ENCODE data around the gene NOP58.
"Not testable (repeated sequence)": the region's sequence is repeated elsewhere in the genome, so short reads cannot be mapped to it uniquely, and the experiment has no call there.

Gene NOP58

GRCh38 chr2:202307690-202308089 is 42.1 kb downstream of the NOP58 start:
- DNase-seq, result no peak

DNA sequence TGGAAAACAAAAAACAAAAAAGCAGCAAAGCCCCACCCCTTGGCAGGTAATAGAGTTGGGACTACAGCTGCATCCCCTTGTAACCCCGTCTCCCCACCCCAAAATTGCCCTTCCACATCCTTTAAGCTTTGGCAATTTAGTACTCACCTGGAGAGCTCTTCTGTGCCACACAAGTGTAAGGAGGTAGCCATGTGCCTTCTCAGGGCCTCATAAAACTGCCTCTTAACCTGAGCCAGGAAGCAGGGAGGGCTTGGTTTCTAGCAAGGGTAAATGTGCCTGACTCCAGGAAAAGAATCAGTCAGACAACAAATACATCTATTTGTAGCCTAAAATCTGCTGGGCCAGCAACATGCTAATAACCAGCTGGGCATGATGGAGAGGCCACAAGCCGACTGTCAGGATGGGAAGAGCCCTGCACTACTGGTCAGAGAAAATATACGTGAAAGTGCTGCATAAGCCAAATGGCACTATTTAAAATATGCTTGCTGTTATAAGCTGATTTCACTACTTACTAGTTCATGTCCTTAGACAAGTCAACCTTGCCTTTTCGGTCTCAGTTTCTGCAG is 46.3 kb downstream of the NOP58 start:
- DNase-seq, result no peak

- no peak for DNase-seq
Measured at GRCh38 chr2:202314116-202314515, 48.6 kb downstream of the NOP58 start.

DNA sequence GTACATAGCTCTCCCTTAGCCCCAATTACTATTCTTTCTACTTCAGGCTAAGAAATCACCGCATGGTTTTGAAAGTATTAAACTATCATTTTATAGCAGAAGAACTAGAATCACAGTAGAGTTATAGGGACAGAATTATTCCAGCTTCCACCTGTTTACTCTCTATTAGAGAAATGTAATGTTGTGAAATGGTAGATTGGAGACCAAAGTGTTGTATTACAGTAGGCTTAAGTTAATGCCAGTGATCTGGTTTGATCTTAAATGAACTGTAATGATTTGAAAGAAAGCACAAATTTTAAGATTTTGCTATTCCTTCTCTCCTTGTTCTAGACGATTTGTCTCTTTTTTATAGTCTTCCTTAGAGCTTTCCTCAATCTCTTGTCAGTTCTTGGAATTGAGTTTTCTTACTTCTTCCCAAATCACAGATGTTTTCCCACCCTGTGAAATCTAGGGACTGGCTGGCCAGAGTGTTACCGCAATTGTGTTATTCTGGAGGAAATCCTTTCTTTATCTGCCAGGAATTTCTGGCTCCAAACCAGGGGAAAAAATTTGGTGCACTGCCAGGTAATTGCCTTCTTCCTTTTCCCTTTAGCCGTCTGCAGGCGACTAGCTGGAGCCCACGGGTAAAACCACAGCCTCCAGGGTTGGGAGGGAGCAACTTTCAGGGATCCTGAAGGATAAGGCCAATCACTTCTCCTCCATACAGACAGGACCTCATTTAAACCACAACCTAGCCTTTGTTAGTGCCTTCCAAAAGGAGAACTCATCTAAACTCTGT is 51.7 kb downstream of the NOP58 start:
- DNase-seq, result no peak

GRCh38 chr2:202320362-202320761 is 54.8 kb downstream of the NOP58 start:
- not testable (repeated sequence) for DNase-seq

DNA sequence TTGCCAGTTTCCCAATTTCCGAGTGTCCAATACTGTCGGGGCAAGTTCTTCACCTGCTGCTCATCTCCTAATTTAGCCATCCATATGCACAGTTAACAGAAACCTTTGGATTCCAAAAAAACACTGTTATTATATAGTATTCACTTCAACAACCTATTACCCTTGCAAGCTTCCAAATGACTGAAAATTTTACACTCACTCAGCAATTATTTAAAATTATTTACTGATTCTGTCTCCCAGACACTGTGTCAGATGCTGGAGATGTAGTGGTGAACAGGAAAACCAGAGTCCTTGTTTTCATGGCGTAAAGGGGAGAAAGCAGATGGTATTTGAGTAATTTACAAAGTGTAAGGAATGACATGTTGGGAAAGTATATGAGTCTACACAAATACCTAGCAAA is 56.9 kb downstream of the NOP58 start:
- no peak for DNase-seq

GRCh38 chr2:202327858-202328257 is 62.3 kb downstream of the NOP58 start:
- DNase-seq, result no peak

- no peak for DNase-seq
Measured at GRCh38 chr2:202335791-202336467, 70.4 kb downstream of the NOP58 start.

DNA sequence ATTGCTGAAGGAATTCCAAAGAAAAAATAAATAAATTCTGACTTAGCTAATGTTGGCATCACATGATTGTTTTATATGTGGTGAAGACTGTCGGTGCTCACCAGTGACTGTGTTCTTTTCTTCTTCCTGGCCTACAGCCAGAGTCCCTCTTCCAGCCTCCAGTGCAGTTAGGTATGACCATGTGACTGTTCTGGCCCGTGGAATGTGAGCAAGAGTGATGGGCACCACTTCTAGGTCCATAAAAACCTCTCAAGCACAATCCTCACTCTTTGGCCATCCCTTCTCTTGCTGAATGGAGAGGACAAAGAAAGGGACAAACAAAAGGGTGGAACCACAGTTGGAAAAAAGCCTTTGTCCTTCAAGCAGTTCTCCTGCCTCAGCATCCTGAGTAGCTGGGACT is 71.6 kb downstream of the NOP58 start:
- no peak for DNase-seq

DNA sequence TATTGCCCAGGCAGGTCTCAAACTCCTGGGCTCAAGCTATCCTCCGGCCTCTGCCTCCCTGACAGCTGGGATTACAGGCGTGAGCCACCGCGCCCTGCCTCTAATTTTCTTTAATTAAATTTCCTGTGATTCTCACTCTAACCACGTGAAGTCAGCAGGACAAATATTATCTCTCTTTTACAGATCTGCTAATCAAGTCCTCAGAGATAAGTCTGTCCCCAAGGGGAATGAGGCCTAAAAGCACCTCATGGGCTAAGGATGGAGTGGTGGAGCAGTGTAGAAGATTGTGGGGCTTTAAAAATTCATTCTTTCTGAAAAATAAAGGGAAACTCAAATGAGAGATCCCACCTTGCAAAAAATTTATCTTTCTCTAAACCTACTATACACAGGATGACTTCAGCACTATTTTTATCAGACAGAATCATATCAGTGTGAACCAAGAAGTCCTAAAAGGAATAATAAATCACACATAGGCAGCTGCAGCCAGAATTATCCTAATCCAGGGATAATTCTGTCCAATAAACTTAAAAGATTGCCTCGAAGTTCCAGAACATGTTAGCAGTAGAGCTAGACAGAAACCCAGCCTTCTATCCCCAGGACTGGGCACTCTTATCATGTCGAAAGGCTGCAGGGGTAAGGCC is 72.3 kb downstream of the NOP58 start:
- no peak for DNase-seq

- DNase-seq, result no peak
Measured at GRCh38 chr2:202339071-202339870, 73.7 kb downstream of the NOP58 start.

GRCh38 chr2:202344178-202344577 is 78.6 kb downstream of the NOP58 start:
- DNase-seq, result no peak

DNA sequence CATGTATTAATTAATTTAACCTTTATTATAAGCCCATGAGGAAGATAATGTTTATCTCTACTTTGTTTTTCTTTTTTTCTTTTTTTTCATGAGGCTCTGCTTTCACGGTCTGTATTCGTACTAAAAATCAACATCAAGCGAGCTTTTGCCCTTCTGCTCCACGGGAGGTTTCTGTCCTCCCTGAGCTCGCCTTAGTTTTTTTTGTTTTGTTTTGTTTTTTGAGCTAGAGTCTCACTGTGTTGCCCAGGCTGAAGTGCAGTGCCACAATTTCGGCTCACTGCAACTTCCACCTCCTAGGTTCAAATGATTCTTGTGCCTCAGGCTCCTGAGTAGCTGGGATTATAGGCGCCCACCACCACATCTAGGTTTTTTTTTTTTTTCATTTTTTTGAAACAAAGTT is 80.6 kb downstream of the NOP58 start:
- DNase-seq, result no peak
